T47D (cell line): ENCODE results near the gene TNFRSF21.

Source experiments
- DNase-seq, 2 experiments: peaks; one replicate each; pipeline versions ENCODE4 v3.0.0 to v3.0.0-alpha.2; 2011 to 2012; ENCODE audit warnings: low read depth in 1 of 2, low spot score in 1 of 2
- JUND ChIP-seq: IDR thresholded peaks from 2 replicates; pipeline ENCODE4 v1.6.1; 2012; ENCODE audit warnings: low read depth
- in situ Hi-C: cut with HindIII; loops from 2 replicates; pipeline ENCODE4 v1.10.0; 2016; ENCODE audit warnings: low sequenced_read_pairs, low pct_unique_long_range_greater_than_20kb

The TNFRSF21 gene

DNA sequence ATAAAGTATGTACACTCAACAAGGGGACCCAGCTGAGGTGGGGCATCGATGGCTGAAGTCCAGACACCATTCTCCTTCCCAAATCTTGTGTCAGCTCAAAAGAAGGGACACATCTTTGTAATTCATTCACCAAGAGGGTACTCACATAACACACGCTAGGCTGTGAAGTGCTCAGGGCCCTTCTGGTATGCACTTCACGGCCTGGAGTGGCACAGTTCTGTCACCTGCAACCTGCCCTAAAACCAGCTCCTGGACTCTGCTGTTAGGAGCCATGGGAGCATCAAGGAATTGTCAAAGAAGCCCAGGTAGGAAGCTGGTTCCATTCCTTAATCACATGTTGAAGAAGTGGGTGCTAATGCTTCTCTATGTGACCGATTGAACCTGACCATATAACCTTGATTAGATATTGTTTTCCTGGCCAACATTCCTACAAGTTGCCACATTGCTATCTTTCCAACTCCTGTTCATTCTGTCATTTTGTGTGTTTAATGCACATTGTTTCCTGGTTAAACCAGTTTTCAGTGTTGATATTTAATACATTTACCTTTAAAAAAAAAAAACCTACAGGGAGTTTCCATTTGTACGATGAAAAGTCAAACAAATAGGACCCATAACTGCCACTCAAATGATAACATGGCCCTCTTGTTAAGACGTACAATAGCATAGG lies 127.3 kb downstream of the TNFRSF21 start:
- TF ChIP-seq JUND = no peak
- in situ Hi-C loops = no loop called here
- no peak for DNase-seq

DNA sequence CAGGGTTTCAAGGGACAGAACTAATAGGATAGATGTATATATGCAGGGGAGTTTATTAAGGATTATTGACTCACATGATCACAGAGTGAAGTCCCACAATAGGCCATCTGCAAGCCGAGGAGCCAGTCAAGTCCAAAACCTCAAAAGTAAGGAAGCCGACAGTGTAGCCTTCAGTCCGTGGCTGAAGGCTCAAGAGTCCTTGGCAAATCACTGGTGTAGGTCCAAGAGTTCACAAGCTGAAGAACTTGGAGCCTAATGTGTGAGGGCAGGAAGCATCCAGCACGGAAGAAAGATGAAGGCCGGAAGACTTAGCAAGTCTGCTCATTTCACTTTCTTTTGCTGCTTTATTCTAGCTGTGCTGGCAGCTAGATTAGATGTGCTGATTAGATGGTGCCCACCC lies 128.0 kb downstream of the TNFRSF21 start:
- in situ Hi-C loops = no loop called here
- no peak for DNase-seq
- TF ChIP-seq JUND = no peak
